Fibroblast of villous mesenchyme (primary cell): ENCODE measurements around the gene ARHGAP6. TPM values are rescaled to one million over a fixed set of nuclear protein-coding genes. Genes with fewer than 3 reads are reported as not detected.
A peak's percentile ranks its signal among the peaks of the same experiment; 100 is the strongest.

ENCODE experiments used
- DNase-seq: peaks from one replicate; pipeline ENCODE4 v3.0.0-alpha.2; 2010; ENCODE audit warnings: low read depth
- H3K4me3 ChIP-seq: 2 replicates; pipeline ENCODE4 v1.5.1; 2011; ENCODE audit warnings: low read depth, mild to moderate bottlenecking, low read length
- total RNA-seq: library from RNA; depleted of rRNA; stranded (reverse); fragments of >200 nt; gene quantifications from 2 replicates; pipeline ENCODE4 v1.2.3, GENCODE V29; 2012
- TF ChIP-seq, protein P1 (sequence below): IDR thresholded peaks from 2 replicates; pipeline ENCODE4 v1.5.1; 2012; ENCODE audit warnings: low read depth, mild to moderate bottlenecking, low read length; ENCODE audit not compliant: insufficient read depth

ARHGAP6 gene
- total RNA-seq, 1 donor, result 1.7 TPM

DNA sequence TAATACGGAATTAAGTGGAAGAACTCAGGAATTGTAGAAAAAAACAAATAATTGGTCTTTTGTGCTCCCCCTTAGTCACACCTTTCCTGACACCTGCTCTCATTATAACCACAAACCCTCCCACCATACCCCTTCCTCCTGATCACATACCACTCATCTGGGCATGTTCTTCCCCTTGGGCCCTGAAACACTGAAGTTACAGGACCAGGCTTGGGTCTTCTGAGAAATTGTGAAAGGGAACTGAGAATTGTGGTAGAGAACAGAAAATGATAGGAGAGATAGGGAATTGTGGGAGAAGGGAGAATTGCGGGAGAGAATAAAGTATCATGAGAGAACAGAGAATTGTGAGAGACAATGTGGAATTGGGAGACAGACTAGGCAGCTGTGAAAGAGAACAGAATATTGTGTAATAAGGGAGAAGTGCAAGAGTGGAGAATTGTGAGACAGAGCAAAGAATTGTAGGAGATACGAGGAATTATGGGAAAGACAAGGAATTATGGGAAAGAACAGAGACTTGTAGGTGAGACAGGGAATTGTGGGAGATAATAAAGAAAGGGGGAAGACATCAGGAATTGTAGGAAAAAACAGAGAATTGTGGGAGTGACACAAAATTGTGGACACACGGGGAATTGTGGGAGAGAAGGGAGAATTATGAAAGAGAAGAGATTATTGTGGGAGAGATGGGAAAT, 557.3 kb downstream of the ARHGAP6 start:
- DNase-seq, result no peak
- no peak overlapping the region for H3K4me3 ChIP-seq
- TF ChIP-seq, protein P1, sequence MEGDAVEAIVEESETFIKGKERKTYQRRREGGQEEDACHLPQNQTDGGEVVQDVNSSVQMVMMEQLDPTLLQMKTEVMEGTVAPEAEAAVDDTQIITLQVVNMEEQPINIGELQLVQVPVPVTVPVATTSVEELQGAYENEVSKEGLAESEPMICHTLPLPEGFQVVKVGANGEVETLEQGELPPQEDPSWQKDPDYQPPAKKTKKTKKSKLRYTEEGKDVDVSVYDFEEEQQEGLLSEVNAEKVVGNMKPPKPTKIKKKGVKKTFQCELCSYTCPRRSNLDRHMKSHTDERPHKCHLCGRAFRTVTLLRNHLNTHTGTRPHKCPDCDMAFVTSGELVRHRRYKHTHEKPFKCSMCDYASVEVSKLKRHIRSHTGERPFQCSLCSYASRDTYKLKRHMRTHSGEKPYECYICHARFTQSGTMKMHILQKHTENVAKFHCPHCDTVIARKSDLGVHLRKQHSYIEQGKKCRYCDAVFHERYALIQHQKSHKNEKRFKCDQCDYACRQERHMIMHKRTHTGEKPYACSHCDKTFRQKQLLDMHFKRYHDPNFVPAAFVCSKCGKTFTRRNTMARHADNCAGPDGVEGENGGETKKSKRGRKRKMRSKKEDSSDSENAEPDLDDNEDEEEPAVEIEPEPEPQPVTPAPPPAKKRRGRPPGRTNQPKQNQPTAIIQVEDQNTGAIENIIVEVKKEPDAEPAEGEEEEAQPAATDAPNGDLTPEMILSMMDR, result no peak

DNA sequence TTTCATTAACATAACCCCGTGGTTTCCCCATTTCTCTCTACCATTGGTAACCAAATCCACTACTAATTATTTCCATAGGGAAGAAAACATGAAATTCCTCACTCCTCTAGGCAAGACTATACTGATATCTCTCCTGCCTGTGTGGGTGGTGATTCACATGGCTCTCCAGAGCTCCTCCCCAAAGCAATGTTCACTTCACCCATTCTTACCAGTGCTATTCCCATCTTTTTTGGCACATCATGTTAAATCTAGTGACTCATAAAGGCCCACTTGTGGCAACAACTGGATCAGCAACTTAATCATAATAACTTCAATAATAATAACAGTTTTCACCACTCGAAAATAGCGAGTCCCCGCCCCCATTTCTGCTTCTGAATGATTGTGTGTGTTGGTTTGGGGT, 560.6 kb downstream of the ARHGAP6 start:
- no peak overlapping the region for H3K4me3 ChIP-seq
- no peak for DNase-seq
- TF ChIP-seq, protein P1, result no peak

DNA sequence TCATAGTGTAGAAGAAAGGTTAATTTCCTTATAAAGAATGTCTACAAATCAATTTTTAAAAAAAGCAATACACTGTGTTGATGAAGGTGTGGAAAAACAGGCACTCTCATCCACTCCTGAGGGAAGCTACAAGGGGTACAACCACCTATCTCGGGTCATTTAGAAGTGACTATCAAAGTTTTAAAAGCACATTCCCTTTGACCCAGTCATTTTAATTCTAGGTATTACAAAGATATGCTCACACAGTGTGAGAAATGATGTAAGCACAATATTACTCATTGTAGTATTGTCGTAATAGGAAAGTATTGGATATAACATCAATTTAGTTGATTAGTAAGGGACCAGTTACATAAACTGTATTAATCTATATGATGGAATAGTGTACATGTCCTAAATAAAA, 562.0 kb downstream of the ARHGAP6 start:
- no peak for DNase-seq
- TF ChIP-seq, protein P1, result no peak

DNA sequence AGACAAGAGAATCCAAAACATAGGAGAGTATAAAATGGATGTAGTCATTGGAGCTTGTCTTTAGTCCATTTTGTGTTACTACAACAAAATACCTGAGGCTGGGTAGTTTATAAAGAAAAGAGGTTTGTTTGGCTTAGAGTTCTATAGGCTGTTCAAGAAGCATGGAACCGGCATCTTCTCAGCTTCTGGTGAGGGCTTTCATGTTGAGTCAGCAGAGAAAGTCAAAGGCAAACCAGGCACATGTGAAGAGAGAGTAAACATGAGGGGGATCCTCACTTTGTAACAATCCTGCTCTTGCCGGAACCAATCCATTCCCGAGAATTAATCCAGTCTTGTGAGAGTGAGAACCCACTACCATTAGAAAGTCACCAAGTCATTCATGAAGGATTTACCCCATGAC, 562.7 kb downstream of the ARHGAP6 start:
- TF ChIP-seq, protein P1, result no peak
- DNase-seq, result no peak
- no peak overlapping the region for H3K4me3 ChIP-seq

More for the DNA sequence above, 562.0 kb downstream of the ARHGAP6 start:
- H3K4me3 ChIP-seq, result no peak overlapping the region

DNA sequence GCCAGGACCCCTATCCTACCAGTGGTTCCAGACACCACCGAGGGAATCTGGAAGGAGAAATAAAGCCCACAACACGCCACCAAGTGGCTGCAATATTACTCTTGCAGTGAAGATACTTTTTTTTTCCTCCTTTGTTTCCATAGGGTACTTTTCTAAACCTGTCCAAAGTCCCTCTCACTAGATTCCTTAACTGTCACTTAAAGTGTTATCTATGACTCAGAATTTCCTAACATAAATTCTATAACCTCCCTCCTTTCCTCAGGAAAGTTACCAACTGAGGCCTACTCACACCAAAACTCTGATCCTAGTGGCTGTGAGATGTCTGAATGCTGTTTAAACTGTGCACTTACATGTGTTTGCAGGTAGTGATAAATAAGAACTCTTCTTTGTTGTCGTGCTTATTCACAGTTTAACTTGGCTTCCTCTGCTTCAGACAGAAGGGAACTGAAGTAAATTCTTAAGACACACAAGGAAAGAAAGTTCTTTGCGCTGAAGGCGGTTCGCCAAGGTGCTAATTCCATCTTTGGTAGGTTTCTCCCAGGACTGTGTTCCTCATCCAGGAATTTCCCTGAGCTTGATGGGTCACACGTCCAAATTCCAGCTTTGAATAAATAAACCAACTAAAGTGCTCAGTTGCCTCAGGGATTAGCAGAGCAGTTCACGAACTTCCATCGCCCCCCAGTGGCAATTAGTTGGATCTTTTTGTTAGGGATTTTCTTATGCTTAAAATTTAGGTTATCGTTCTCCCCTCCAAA, 565.3 kb downstream of the ARHGAP6 start:
- DNase-seq, result peak; percentile 68
- H3K4me3 ChIP-seq, result no peak overlapping the region
- TF ChIP-seq, protein P1, result peak; percentile 50

DNA sequence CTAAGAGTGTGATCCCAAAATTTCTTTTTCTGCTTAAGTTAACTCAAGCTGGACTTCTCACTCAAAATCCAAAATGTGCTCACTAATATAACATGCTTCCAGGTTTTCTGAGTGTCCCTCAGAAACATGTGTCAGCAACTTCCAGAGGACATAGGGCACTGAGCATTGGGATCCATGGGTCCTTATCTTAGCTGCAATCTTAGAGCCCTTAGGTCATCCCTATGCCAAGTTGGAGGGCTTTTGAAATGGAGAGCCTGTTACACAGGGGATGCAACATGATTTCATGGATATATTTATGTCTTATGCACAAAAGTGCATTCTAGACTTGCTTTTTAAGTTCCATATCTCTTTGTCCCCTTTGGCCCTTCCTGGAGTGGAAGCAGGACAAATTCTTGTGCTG, 566.3 kb downstream of the ARHGAP6 start:
- TF ChIP-seq, protein P1, result no peak
- no peak for DNase-seq
- no peak overlapping the region for H3K4me3 ChIP-seq
